ENCODE data around the gene B3GNT4. TPM values are rescaled to one million over a fixed set of nuclear protein-coding genes. Genes with fewer than 3 reads are reported as not detected.
"Not testable (repeated sequence)": the region's sequence is repeated elsewhere in the genome, so short reads cannot be mapped to it uniquely, and the experiment has no call there.

Gene B3GNT4
- polyA plus RNA-seq, 1 experiment, result 0.12 TPM

DNA sequence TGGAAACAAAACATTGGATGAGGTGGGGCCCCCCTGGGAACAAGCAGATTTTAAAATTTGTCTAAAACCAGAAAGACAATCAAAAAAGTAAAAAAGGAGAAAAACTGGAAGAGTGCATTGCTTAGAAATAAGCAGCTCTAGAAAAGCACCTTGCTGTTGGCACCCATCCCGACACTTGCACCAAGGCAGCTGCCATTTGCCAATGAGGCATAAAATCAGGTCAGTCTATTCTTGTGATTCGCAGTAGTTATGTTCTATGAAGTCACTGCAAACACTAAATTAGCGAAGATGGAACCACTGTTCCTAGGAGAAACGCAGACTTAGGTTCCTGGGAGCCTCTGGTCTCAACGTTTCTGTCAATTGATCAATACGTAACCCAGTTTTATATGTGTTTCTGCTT is 46.5 kb downstream of the B3GNT4 start:
- Histone ChIP-seq H3K27me3 (ENCODE audit: control insufficient read depth, insufficient read depth, low read length) (no peaks in the 10 kb centered on the region), H3K27ac (ENCODE audit: low read depth, low read length) (no peak overlapping the region), H3K9me3 (ENCODE audit: control insufficient read depth, insufficient read depth, low read length) (no peaks in the 10 kb centered on the region; the same call in 1 of the 2 replicates), H3K4me3 (ENCODE audit: low read depth, low read length) (no peak overlapping the region)
- ChIA-PET POLR2A (no interaction called here), CTCF (no interaction called here)
- no peak for DNase-seq (ENCODE audit: low read depth, low spot score)
- TF ChIP-seq, protein P1, sequence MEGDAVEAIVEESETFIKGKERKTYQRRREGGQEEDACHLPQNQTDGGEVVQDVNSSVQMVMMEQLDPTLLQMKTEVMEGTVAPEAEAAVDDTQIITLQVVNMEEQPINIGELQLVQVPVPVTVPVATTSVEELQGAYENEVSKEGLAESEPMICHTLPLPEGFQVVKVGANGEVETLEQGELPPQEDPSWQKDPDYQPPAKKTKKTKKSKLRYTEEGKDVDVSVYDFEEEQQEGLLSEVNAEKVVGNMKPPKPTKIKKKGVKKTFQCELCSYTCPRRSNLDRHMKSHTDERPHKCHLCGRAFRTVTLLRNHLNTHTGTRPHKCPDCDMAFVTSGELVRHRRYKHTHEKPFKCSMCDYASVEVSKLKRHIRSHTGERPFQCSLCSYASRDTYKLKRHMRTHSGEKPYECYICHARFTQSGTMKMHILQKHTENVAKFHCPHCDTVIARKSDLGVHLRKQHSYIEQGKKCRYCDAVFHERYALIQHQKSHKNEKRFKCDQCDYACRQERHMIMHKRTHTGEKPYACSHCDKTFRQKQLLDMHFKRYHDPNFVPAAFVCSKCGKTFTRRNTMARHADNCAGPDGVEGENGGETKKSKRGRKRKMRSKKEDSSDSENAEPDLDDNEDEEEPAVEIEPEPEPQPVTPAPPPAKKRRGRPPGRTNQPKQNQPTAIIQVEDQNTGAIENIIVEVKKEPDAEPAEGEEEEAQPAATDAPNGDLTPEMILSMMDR (IDR thresholded peaks at IDR 0.05; ENCODE audit: low read depth, low read length), result no peak

DNA sequence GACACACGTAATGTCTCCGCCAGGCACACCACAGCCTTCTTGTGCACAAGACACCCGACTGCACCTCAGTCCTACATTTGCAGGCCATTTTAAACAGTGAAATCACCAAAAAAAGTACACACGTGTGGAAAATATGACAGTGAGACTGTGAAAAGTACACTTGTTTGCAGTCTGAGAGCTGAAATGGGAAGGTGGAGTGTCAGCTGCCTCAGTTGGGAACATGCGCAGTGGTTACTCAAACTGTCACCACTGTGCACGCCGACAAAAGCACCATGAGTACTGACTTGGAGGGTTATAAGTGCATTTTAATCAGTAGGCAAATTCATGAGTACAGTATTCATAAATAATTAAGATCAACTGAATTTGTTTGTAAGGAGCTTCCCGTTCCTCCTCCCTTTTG is 47.0 kb downstream of the B3GNT4 start:
- TF ChIP-seq, protein P1 (IDR thresholded peaks at IDR 0.05; ENCODE audit: low read depth, low read length), result no peak
- CTCF ChIA-PET, result interaction anchor here (0.5 kb wide), 1 partner anchor 39 kb away, joined by 6 read pairs; no protein-coding TSS in a partner anchor
- Histone ChIP-seq H3K27ac (ENCODE audit: low read depth, low read length) (no peak overlapping the region), H3K9me3 (ENCODE audit: control insufficient read depth, insufficient read depth, low read length) (no peaks in the 10 kb centered on the region; the same call in 1 of the 2 replicates), H3K4me3 (ENCODE audit: low read depth, low read length) (no peak overlapping the region), H3K27me3 (ENCODE audit: control insufficient read depth, insufficient read depth, low read length) (no peaks in the 10 kb centered on the region)
- no peak for DNase-seq (ENCODE audit: low read depth, low spot score)
- POLR2A ChIA-PET, result no interaction called here

DNA sequence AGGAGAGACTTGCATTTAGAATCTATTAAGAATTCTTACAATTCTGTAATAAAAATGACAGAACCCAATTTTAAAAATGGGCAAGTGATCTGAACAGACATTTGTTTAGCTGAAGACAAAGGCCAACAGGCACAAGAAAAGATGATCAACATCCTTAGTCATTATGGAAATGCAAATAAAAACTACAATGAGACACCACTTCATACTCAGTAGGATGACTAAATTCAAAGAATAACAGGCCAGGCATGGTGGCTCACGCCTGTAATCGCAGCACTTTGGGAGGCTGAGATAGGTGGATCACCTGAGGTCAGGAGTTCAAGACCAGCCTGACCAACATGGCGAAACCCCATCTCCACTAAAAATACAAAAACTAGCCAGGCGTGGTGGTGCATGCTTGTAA is 55.0 kb downstream of the B3GNT4 start:
- CTCF ChIA-PET; H3K27ac ChIP-seq (ENCODE audit: low read depth, low read length); H3K27me3 ChIP-seq (ENCODE audit: control insufficient read depth, insufficient read depth, low read length); POLR2A ChIA-PET; H3K9me3 ChIP-seq (ENCODE audit: control insufficient read depth, insufficient read depth, low read length); DNase-seq (ENCODE audit: low read depth, low spot score); H3K4me3 ChIP-seq (ENCODE audit: low read depth, low read length): not testable (repeated sequence)

Small RNA genes lying within 50 kb of the gene (small RNA-seq; reads per million reads assigned to genes)
- gene DIABLO (ENCODE audit: insufficient read length, low read depth), result not detected

Other genes with a start within 250 kb of the B3GNT4 start
- 4.4 and 4.6 TPM in 2 replicates for gene BCL7A, start 181.8 kb upstream of the B3GNT4 start, polyA plus RNA-seq (2011; rRNA removed)
- 5.8 and 8.4 TPM in 2 replicates for gene MLXIP, start 125.0 kb upstream of the B3GNT4 start, polyA plus RNA-seq (2011; rRNA removed)
- not detected in 2 replicates for gene IL31, start 29.5 kb upstream of the B3GNT4 start, polyA plus RNA-seq (2011; rRNA removed)
- 0.27 and 0.48 TPM in 2 replicates for gene LRRC43, start 20.6 kb upstream of the B3GNT4 start, polyA plus RNA-seq (2011; rRNA removed)
- 55.3 and 59.6 TPM in 2 replicates for gene DIABLO, start 22.3 kb downstream of the B3GNT4 start, polyA plus RNA-seq (2011; rRNA removed)
- 22.7 and 23.5 TPM in 2 replicates for gene VPS33A, start 62.8 kb downstream of the B3GNT4 start, polyA plus RNA-seq (2011; rRNA removed)
- gene CLIP1, start 219.0 kb downstream of the B3GNT4 start, polyA plus RNA-seq (2011; rRNA removed), result 62.0 and 63.6 TPM in 2 replicates

Measured in AG04450 (cell line).